HG03095 (cell line): ENCODE results near the gene KRT73.
"Not testable (repeated sequence)": the region's sequence is repeated elsewhere in the genome, so short reads cannot be mapped to it uniquely, and the experiment has no call there.

Experiments
- ATAC-seq: cut with Tn5 transposase; IDR thresholded peaks from one replicate; pipeline ENCODE4 v1.9.1; 2021; ENCODE audit warnings: moderate library complexity; ENCODE audit not compliant: unreplicated experiment

KRT73 gene

GRCh38 chr12:52603314-52603713 is 15.0 kb downstream of the KRT73 start:
- no peak for ATAC-seq

- ATAC-seq = no peak
Measured at GRCh38 chr12:52602552-52602951, 15.8 kb downstream of the KRT73 start.

GRCh38 chr12:52601671-52602070 is 16.7 kb downstream of the KRT73 start:
- no peak for ATAC-seq

GRCh38 chr12:52600941-52601481 is 17.3 kb downstream of the KRT73 start, which contains the start of gene KRT72:
Gene KRT72 (minus strand): TSS chr12:52601463. CDS start chr12:52601452, 11 bp downstream.
- ATAC-seq = no peak

GRCh38 chr12:52600475-52600874 is 17.9 kb downstream of the KRT73 start:
- ATAC-seq = no peak

- no peak for ATAC-seq
Measured at GRCh38 chr12:52600071-52600470, 18.3 kb downstream of the KRT73 start.

GRCh38 chr12:52598966-52599365 is 19.4 kb downstream of the KRT73 start:
- no peak for ATAC-seq

- ATAC-seq = not testable (repeated sequence)
Measured at GRCh38 chr12:52594237-52594636, 24.1 kb downstream of the KRT73 start.

GRCh38 chr12:52591521-52591920 is 26.8 kb downstream of the KRT73 start:
- ATAC-seq = no peak

- no peak for ATAC-seq
Measured at GRCh38 chr12:52590021-52590420, 28.3 kb downstream of the KRT73 start.

GRCh38 chr12:52587563-52587962 is 30.8 kb downstream of the KRT73 start:
- ATAC-seq = no peak

GRCh38 chr12:52585946-52586345 is 32.4 kb downstream of the KRT73 start:
- no peak for ATAC-seq

GRCh38 chr12:52585066-52585465 is 33.3 kb downstream of the KRT73 start:
- ATAC-seq = no peak

GRCh38 chr12:52584156-52584682 is 34.1 kb downstream of the KRT73 start:
- no peak for ATAC-seq

- ATAC-seq = no peak
Measured at GRCh38 chr12:52582971-52583456, 35.3 kb downstream of the KRT73 start.

- no peak for ATAC-seq
Measured at GRCh38 chr12:52582486-52582885, 35.9 kb downstream of the KRT73 start.

- no peak for ATAC-seq
Measured at GRCh38 chr12:52581481-52581880, 36.9 kb downstream of the KRT73 start.

GRCh38 chr12:52581066-52581465 is 37.3 kb downstream of the KRT73 start:
- no peak for ATAC-seq

- no peak for ATAC-seq
Measured at GRCh38 chr12:52580496-52580895, 37.9 kb downstream of the KRT73 start.

- no peak for ATAC-seq
Measured at GRCh38 chr12:52579468-52580465, 38.6 kb downstream of the KRT73 start.

- no peak for ATAC-seq
Measured at GRCh38 chr12:52578469-52578868, 39.9 kb downstream of the KRT73 start.

GRCh38 chr12:52577316-52577715 is 41.0 kb downstream of the KRT73 start:
- ATAC-seq = no peak
